Transverse colon (tissue), 4 donors: ENCODE measurements around the gene GPR142. TPM values are rescaled to one million over a fixed set of nuclear protein-coding genes. Genes with fewer than 3 reads are reported as not detected.

Experiments
- DNase-seq: peaks from one replicate; pipeline ENCODE4 v3.0.0-alpha.2; 2019
- H3K27ac ChIP-seq, 4 donors: fragments of 200-600 bp; sonication (generic); 2 replicates each; pipeline ENCODE4 v1.5.1; 2016 to 2018; ENCODE audit warnings: inconsistent platforms in 4 of 4
- H3K27me3 ChIP-seq: fragments of 200-600 bp; sonication (generic); 2 replicates; pipeline ENCODE4 v1.5.1; 2017; ENCODE audit warnings: inconsistent platforms
- H3K36me3 ChIP-seq, 4 donors: fragments of 200-600 bp; sonication (generic); 2 replicates each; pipeline ENCODE4 v1.5.1; 2017 to 2019; ENCODE audit warnings: inconsistent platforms in 4 of 4
- H3K4me1 ChIP-seq, 4 donors: fragments of 200-600 bp; sonication (generic); 2 replicates each; pipeline ENCODE4 v1.5.1; 2017 to 2020; ENCODE audit warnings: inconsistent platforms in 4 of 4
- H3K4me3 ChIP-seq, 4 donors: fragments of 200-600 bp; sonication (generic); 1 replicate in 1 of 4; 2 replicates in 3 of 4; pipeline versions ENCODE4 v1.5.1 to v1.6.1; 2017 to 2019; ENCODE audit warnings: inconsistent platforms in 4 of 4
- H3K9me3 ChIP-seq, 2 donors: fragments of 200-600 bp; sonication (generic); 2 replicates each; pipeline ENCODE4 v1.5.1; 2017 to 2019; ENCODE audit warnings: inconsistent platforms in 2 of 2
- CTCF ChIP-seq, 5 experiments: fragments of 200-600 bp in 3 of 5; fragments of 450-650 bp in 2 of 5; sonication (generic) in 3 of 5; IDR thresholded peaks; 1 replicate in 2 of 5; 2 replicates in 3 of 5; pipeline ENCODE4 v1.5.1; 2016 to 2017; ENCODE audit warnings: antibody characterized with exemption in 5 of 5, inconsistent platforms in 3 of 5, mild to moderate bottlenecking in 2 of 5, moderate library complexity in 1 of 5
- EP300 ChIP-seq: sonication (generic); formaldehyde crosslinking; IDR thresholded peaks from one replicate; pipeline ENCODE4 v1.6.1; 2017; ENCODE audit warnings: antibody characterized with exemption, low read depth
- POLR2A ChIP-seq: fragments of 450-650 bp; IDR thresholded peaks from one replicate; pipeline ENCODE4 v1.6.1; 2016; ENCODE audit warnings: antibody characterized with exemption, mild to moderate bottlenecking, moderate library complexity
- POLR2AphosphoS5 ChIP-seq, 3 donors: sonication (generic); formaldehyde crosslinking; IDR thresholded peaks; one replicate each; pipeline ENCODE4 v1.6.1; 2016; ENCODE audit warnings: antibody characterized with exemption in 3 of 3
- WGBS, 2 donors: methylation state at CpG; one replicate each; pipeline ENCODE4 v1.1.5; 2018; ENCODE audit warnings: low coverage in 1 of 2; 5-methylcytosine and 5-hydroxymethylcytosine counted together
- in situ Hi-C, 4 donors: fragments of 200-750 bp; cut with MboI; loops; one replicate each; pipeline versions ENCODE4 v1.15.0 to v1.15.1; 2017; ENCODE audit warnings: low sequenced_read_pairs in 3 of 4, low pct_ligation_motif_present in 1 of 4, low pct_unique_long_range_greater_than_20kb in 1 of 4
- intact Hi-C: fragments of 100-400 bp; cut with DNase I; formaldehyde crosslinking; loops from one replicate; pipeline ENCODE4 v1.15.1; 2023; ENCODE audit warnings: low total_unique reads
- total RNA-seq, 4 donors: library from RNA; depleted of rRNA; stranded (reverse); fragments of >200 nt; gene quantifications; one replicate each; pipeline ENCODE4 v1.1.0, GENCODE V29; 2016

GPR142 gene
- total RNA-seq, 4 donors from 2014 or later: 0.48 TPM; not detected in 3

GRCh38 chr17:74369665-74370490 is 2.6 kb downstream of the GPR142 start:
- in situ Hi-C loops: loop anchor here in 3 of 4 donors (10.0 to 25.0 kb wide), 2 partner anchors 65 to 158 kb away; partner anchors contain the start of genes RPL38 (in 2 of the 3) and TTYH2 (in 2 of the 3)
- Histone ChIP-seq H3K27ac (no peak overlapping the region), H3K4me3 (no peak overlapping the region), H3K9me3 (no peaks in the 10 kb centered on the region), H3K36me3 (no peaks in the 10 kb centered on the region), H3K4me1 (peaks cover 3 to 24% (median 20%) of the 10 kb centered on the region in 4 donors), H3K27me3 (no peaks in the 10 kb centered on the region)
- no peak for DNase-seq
- 92 to 100% methylated on average over 1 to 15 of the region's 17 CpGs for WGBS, 2 donors
- TF ChIP-seq CTCF (IDR thresholded peaks at IDR 0.05): no peak
- TF ChIP-seq POLR2AphosphoS5 (IDR thresholded peaks at IDR 0.05): no peak
- TF ChIP-seq POLR2A: no peak
- TF ChIP-seq EP300: no peak
- intact Hi-C loops: loop anchor here (10.0 kb wide), 1 partner anchor 165 kb away; the partner anchor contains the start of gene RPL38

GRCh38 chr17:74371653-74372147 is 4.4 kb downstream of the GPR142 start:
- Histone ChIP-seq H3K27ac (no peak overlapping the region), H3K9me3 (no peaks in the 10 kb centered on the region), H3K27me3 (no peaks in the 10 kb centered on the region), H3K4me1 (peaks cover 3 to 24% (median 20%) of the 10 kb centered on the region in 4 donors), H3K4me3 (no peak overlapping the region), H3K36me3 (no peaks in the 10 kb centered on the region)
- no peak for DNase-seq
- WGBS, 2 donors: 96 to 100% methylated on average over 1 to 26 of the region's 26 CpGs
- intact Hi-C loops: no loop called here
- in situ Hi-C loops: loop anchor here in 2 of 4 donors (25.0 kb wide), 1 partner anchor 159 kb away; the partner anchor contains the start of genes RPL38 (in 2 of the 2) and TTYH2 (in 2 of the 2)
- no peak for TF ChIP-seq CTCF (IDR thresholded peaks at IDR 0.05)
- TF ChIP-seq EP300: no peak
- TF ChIP-seq POLR2A: no peak
- TF ChIP-seq POLR2AphosphoS5 (IDR thresholded peaks at IDR 0.05): no peak

GRCh38 chr17:74372426-74372825 is 5.1 kb downstream of the GPR142 start:
- Histone ChIP-seq H3K9me3 (no peaks in the 10 kb centered on the region), H3K4me1 (peaks cover 3 to 24% (median 20%) of the 10 kb centered on the region in 4 donors), H3K36me3 (no peaks in the 10 kb centered on the region), H3K27me3 (no peaks in the 10 kb centered on the region), H3K27ac (no peak overlapping the region), H3K4me3 (no peak overlapping the region)
- DNase-seq: no peak
- in situ Hi-C loops (loop anchor here in 2 of 4 donors (25.0 kb wide), 1 partner anchor 160 kb away; the partner anchor contains the start of genes RPL38 (in 2 of the 2) and TTYH2 (in 2 of the 2)), intact Hi-C loops (no loop called here)
- TF ChIP-seq EP300: no peak
- TF ChIP-seq POLR2A: no peak
- no peak for TF ChIP-seq CTCF (IDR thresholded peaks at IDR 0.05)
- TF ChIP-seq POLR2AphosphoS5 (IDR thresholded peaks at IDR 0.05): no peak
- WGBS, 2 donors: 89% methylated on average over 9 of the region's 9 CpGs; no CpG with 5 or more reads in 1 of the 2 donors
